ENCODE results near the gene RALGAPA2. TPM values are rescaled to one million over a fixed set of nuclear protein-coding genes. Genes with fewer than 3 reads are reported as not detected.

Gene RALGAPA2
- total RNA-seq, 1 donor from 2014 or later, result 21.0 TPM

- no peak for DNase-seq
- intact Hi-C loops (cut with micrococcal nuclease), result no loop called here
- TF ChIP-seq CTCF (IDR thresholded peaks at IDR 0.05; ENCODE audit: borderline replicate concordance), result no peak
Observed at GRCh38 chr20:20531283-20531682, 181.2 kb downstream of the RALGAPA2 start.

GRCh38 chr20:20530428-20531151 is 181.9 kb downstream of the RALGAPA2 start:
- peaks cover 28% of the 10 kb centered on the region for H3K36me3 ChIP-seq
- no peaks in the 10 kb centered on the region for H3K27me3 ChIP-seq (ENCODE audit: low read depth)
- DNase-seq, result no peak
- H3K4me3 ChIP-seq, result no peak overlapping the region
- no peak overlapping the region for H3K27ac ChIP-seq (replicated peaks)
- H3K4me1 ChIP-seq, result peaks cover 17% of the 10 kb centered on the region
- intact Hi-C loops (cut with micrococcal nuclease), result no loop called here
- H3K9me3 ChIP-seq (replicated peaks), result no peaks in the 10 kb centered on the region
- no peak for TF ChIP-seq CTCF (IDR thresholded peaks at IDR 0.05; ENCODE audit: borderline replicate concordance)

More at GRCh38 chr20:20531283-20531682, 181.2 kb downstream of the RALGAPA2 start:
- H3K27me3 ChIP-seq (ENCODE audit: low read depth), result no peaks in the 10 kb centered on the region
- H3K27ac ChIP-seq (replicated peaks), result no peak overlapping the region
- H3K9me3 ChIP-seq (replicated peaks), result no peaks in the 10 kb centered on the region
- peaks cover 31% of the 10 kb centered on the region for H3K36me3 ChIP-seq
- peaks cover 14% of the 10 kb centered on the region for H3K4me1 ChIP-seq
- H3K4me3 ChIP-seq, result no peak overlapping the region

- no peaks in the 10 kb centered on the region for H3K27me3 ChIP-seq (ENCODE audit: low read depth)
- peaks cover 19% of the 10 kb centered on the region for H3K4me1 ChIP-seq
- H3K9me3 ChIP-seq (replicated peaks), result no peaks in the 10 kb centered on the region
- intact Hi-C loops (cut with micrococcal nuclease), result no loop called here
- H3K4me3 ChIP-seq, result no peak overlapping the region
- no peak overlapping the region for H3K27ac ChIP-seq (replicated peaks)
- H3K36me3 ChIP-seq, result peaks cover 26% of the 10 kb centered on the region
- DNase-seq, result no peak
- no peak for TF ChIP-seq CTCF (IDR thresholded peaks at IDR 0.05; ENCODE audit: borderline replicate concordance)
Observed at GRCh38 chr20:20529597-20529996, 182.8 kb downstream of the RALGAPA2 start.

GRCh38 chr20:20528861-20529260 is 183.6 kb downstream of the RALGAPA2 start:
- Histone ChIP-seq H3K4me3 (no peak overlapping the region), H3K27me3 (ENCODE audit: low read depth) (no peaks in the 10 kb centered on the region), H3K4me1 (peaks cover 19% of the 10 kb centered on the region), H3K36me3 (peaks cover 33% of the 10 kb centered on the region), H3K9me3 (replicated peaks) (no peaks in the 10 kb centered on the region), H3K27ac (replicated peaks) (no peak overlapping the region)
- no peak for TF ChIP-seq CTCF (IDR thresholded peaks at IDR 0.05; ENCODE audit: borderline replicate concordance)
- no peak for DNase-seq
- intact Hi-C loops (cut with micrococcal nuclease), result no loop called here

- Histone ChIP-seq H3K9me3 (replicated peaks) (no peaks in the 10 kb centered on the region), H3K4me1 (peaks cover 19% of the 10 kb centered on the region), H3K36me3 (peaks cover 34% of the 10 kb centered on the region), H3K4me3 (no peak overlapping the region), H3K27ac (replicated peaks) (no peak overlapping the region), H3K27me3 (ENCODE audit: low read depth) (no peaks in the 10 kb centered on the region)
- intact Hi-C loops (cut with micrococcal nuclease), result no loop called here
- TF ChIP-seq CTCF (IDR thresholded peaks at IDR 0.05; ENCODE audit: borderline replicate concordance), result no peak
- no peak for DNase-seq
Observed at GRCh38 chr20:20527661-20528060, 184.8 kb downstream of the RALGAPA2 start.
